Uterus (tissue), 4 donors: Measurements from ENCODE around the gene AQP3. TPM values are rescaled to one million over a fixed set of nuclear protein-coding genes. Genes with fewer than 3 reads are reported as not detected.

Experiments
- DNase-seq, 2 donors: peaks; one replicate each; pipeline ENCODE4 v3.0.0-alpha.2; 2019 to 2020
- H3K27ac ChIP-seq, 2 donors: fragments of 200-600 bp; sonication (generic); 1 replicate in 1 of 2; 2 replicates in 1 of 2; pipeline ENCODE4 v1.5.1; 2016 to 2018
- H3K27me3 ChIP-seq, 2 donors: fragments of 200-600 bp; sonication (generic); one replicate each; pipeline ENCODE4 v1.5.1; 2018 to 2019; ENCODE audit warnings: control low read depth in 1 of 2
- H3K36me3 ChIP-seq, 2 donors: fragments of 200-600 bp; sonication (generic); one replicate each; pipeline ENCODE4 v1.5.1; 2019; ENCODE audit warnings: control low read depth in 1 of 2
- H3K4me1 ChIP-seq, 2 donors: fragments of 200-600 bp; sonication (generic); one replicate each; pipeline ENCODE4 v1.5.1; 2018 to 2019; ENCODE audit warnings: control low read depth in 1 of 2
- H3K4me3 ChIP-seq, 2 donors: fragments of 200-600 bp; sonication (generic); 1 replicate in 1 of 2; 2 replicates in 1 of 2; pipeline ENCODE4 v1.5.1; 2018 to 2019; ENCODE audit warnings: mild to moderate bottlenecking in 1 of 2
- H3K9me3 ChIP-seq, 2 donors: fragments of 200-600 bp; sonication (generic); one replicate each; pipeline ENCODE4 v1.5.1; 2019; ENCODE audit warnings: control low read depth in 1 of 2
- POLR2A ChIP-seq, 2 donors: fragments of 450-650 bp; IDR thresholded peaks; one replicate each; pipeline ENCODE4 v1.6.1; 2016; ENCODE audit warnings: antibody characterized with exemption in 2 of 2, mild to moderate bottlenecking in 1 of 2, moderate library complexity in 1 of 2
- intact Hi-C: fragments of 100-400 bp; cut with DNase I; formaldehyde crosslinking; loops from one replicate; pipeline ENCODE4 v1.15.1; 2023; ENCODE audit warnings: low total_unique reads
- total RNA-seq, 4 donors: library from RNA; depleted of rRNA in 3 of 4; stranded (reverse); fragments of >200 nt in 3 of 4; gene quantifications; one replicate each; pipeline versions ENCODE4 v1.1.0 to v1.2.4, GENCODE V29; 2014 to 2023
- TF ChIP-seq, protein P1 (sequence below), 4 experiments: fragments of 200-600 bp in 2 of 4; fragments of 450-650 bp in 2 of 4; sonication (generic) in 2 of 4; IDR thresholded peaks; one replicate each; pipeline ENCODE4 v1.5.1; 2016 to 2019; ENCODE audit warnings: antibody characterized with exemption in 4 of 4, mild to moderate bottlenecking in 2 of 4, moderate library complexity in 1 of 4
- donor health status: DM: yes; HTN: yes; CAD: no.

AQP3 gene
- total RNA-seq, 4 donors from 2014 or later: 2.8 to 14.4 (median 5.8) TPM; not detected in 1

DNA sequence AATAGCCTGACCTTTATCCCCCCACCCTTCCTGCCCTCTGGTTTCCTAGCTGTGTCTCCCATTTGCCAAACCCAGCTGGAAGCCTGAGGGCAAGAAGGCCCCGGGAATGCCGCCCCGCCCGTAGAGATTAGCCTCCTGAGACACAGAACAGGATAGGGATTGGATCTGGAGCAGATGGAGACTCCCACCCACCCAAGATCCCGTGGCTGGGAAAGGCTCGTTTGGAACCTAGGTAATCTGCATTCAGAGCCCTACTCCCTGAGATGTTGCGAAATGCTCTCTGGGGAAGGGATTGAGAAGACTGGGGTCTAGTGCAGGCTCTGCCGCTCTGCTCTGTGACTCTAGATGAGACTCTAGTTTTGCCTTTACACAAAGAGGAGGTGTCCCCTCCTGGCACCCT is 10.9 kb downstream of the AQP3 start:
- TF ChIP-seq, protein P1, sequence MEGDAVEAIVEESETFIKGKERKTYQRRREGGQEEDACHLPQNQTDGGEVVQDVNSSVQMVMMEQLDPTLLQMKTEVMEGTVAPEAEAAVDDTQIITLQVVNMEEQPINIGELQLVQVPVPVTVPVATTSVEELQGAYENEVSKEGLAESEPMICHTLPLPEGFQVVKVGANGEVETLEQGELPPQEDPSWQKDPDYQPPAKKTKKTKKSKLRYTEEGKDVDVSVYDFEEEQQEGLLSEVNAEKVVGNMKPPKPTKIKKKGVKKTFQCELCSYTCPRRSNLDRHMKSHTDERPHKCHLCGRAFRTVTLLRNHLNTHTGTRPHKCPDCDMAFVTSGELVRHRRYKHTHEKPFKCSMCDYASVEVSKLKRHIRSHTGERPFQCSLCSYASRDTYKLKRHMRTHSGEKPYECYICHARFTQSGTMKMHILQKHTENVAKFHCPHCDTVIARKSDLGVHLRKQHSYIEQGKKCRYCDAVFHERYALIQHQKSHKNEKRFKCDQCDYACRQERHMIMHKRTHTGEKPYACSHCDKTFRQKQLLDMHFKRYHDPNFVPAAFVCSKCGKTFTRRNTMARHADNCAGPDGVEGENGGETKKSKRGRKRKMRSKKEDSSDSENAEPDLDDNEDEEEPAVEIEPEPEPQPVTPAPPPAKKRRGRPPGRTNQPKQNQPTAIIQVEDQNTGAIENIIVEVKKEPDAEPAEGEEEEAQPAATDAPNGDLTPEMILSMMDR (IDR thresholded peaks at IDR 0.05): no peak
- no peak for TF ChIP-seq POLR2A (IDR thresholded peaks at IDR 0.05)
- H3K4me3 ChIP-seq: no peak overlapping the region
- intact Hi-C loops: no loop called here
- H3K27ac ChIP-seq: no peak overlapping the region
- no peaks in the 10 kb centered on the region for H3K4me1 ChIP-seq
- DNase-seq: no peak
- no peaks in the 10 kb centered on the region for H3K27me3 ChIP-seq
- no peaks in the 10 kb centered on the region for H3K9me3 ChIP-seq
- H3K36me3 ChIP-seq: no peaks in the 10 kb centered on the region

DNA sequence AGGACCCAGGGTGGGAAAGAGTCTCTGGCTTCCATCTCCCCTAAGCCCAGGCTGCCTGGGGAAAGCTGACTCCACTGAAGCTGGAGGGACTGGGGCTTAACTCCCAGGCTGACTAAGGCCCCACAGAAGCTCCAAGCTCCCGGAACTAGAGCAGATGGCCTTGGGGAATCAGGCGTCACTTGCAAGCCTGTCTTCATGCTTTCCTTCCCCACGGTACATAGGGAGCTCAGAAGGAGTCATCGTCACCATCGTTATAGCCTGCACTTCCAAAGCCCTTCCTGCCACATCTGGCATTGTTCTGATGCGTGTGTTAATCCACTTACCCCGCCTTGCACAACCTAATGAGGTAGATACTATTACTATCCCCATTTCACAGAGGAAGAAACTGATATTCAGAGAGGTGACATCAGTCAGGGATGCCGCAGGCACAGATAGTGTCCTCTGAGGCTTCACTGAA is 11.5 kb downstream of the AQP3 start:
- intact Hi-C loops: no loop called here
- DNase-seq: no peak
- Histone ChIP-seq H3K27ac (no peak overlapping the region), H3K36me3 (no peaks in the 10 kb centered on the region), H3K4me1 (no peaks in the 10 kb centered on the region), H3K4me3 (no peak overlapping the region), H3K9me3 (no peaks in the 10 kb centered on the region), H3K27me3 (no peaks in the 10 kb centered on the region)
- TF ChIP-seq, protein P1 (IDR thresholded peaks at IDR 0.05): no peak
- TF ChIP-seq POLR2A (IDR thresholded peaks at IDR 0.05): no peak

DNA sequence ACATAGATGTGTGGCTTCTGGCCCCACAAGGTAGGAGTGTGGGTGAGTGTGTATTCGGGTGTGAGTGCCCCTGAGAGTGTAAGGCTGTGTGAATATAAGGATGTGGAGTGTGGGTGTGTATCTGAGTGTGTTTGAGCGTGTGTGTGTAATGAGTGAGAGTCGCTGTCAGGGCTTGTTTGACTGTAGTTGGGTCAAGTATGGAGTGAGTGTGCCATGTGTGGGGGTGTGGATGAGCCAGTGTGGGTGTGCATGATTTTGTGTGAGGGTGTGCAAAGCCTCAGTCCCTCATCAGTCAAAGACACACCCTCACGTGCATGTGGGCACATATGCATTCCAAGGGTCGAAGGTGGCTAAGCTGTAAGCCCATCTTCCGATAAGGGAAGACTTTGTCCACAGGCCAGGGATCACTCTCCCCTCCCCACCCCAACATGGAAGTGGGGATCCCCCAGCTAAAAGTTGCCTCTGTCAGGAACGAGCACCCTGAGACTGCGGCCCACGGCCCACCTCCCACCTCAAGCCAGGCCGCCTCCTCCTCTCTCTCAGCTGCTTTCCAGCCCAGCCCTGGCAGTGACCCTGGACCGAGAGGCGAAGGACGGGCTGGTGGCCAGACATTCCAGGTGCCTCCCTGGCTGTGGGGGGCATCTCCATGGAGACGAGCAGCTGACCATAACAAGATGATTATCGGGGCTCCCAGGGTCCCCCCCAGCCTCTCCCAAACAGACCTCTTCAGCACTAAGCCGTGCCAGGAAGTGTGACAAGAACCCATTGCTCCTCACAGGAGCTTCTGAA is 12.9 kb downstream of the AQP3 start:
- Histone ChIP-seq H3K27ac (no peak overlapping the region), H3K4me1 (no peaks in the 10 kb centered on the region), H3K4me3 (no peak overlapping the region), H3K9me3 (no peaks in the 10 kb centered on the region), H3K36me3 (no peaks in the 10 kb centered on the region), H3K27me3 (no peaks in the 10 kb centered on the region)
- no peak for DNase-seq
- no peak for TF ChIP-seq POLR2A (IDR thresholded peaks at IDR 0.05)
- TF ChIP-seq, protein P1 (IDR thresholded peaks at IDR 0.05): no peak
- intact Hi-C loops: no loop called here

DNA sequence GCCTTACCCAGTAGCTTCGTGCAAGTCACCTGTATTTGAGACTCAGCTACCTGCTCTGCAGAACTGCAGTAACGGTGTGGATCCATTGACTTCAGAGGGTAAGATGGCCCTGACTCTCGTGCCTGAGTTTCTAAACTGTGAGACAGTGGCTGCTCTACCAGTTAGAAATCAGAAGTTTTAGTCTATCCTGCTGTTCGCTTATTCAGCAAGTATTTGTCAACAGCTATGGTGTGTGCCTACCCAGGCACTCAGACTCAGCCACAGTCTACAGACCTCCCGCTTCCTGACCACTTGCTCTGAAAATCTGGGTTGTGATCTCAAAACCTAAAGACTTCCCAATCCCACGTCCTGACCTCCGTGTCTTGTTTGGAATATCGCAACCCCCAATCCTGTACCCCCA is 13.5 kb downstream of the AQP3 start:
- Histone ChIP-seq H3K27me3 (no peaks in the 10 kb centered on the region), H3K36me3 (no peaks in the 10 kb centered on the region), H3K27ac (no peak overlapping the region), H3K4me1 (no peaks in the 10 kb centered on the region), H3K9me3 (no peaks in the 10 kb centered on the region), H3K4me3 (no peak overlapping the region)
- no peak for TF ChIP-seq POLR2A (IDR thresholded peaks at IDR 0.05)
- TF ChIP-seq, protein P1 (IDR thresholded peaks at IDR 0.05): no peak
- DNase-seq: no peak
- intact Hi-C loops: no loop called here

DNA sequence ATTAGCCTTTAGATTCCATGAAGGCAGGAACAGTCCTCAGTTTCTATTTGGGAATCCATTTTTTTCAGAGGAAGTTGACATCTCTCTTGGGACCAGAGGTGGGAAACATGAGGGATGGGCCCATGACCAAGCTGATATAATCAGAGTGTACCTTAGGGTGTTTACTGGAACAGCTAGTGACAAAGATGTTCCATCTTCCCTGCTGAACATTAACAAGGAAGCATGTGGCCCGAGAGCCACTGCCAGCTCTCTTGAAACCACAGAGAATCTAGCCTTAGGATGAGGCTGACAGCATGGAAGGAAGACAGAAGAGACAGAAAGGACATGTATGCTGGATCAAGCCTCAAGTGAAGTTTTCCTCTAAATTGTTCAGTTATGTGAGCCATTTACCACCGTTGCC is 16.0 kb downstream of the AQP3 start:
- TF ChIP-seq, protein P1 (IDR thresholded peaks at IDR 0.05): no peak
- no peak for TF ChIP-seq POLR2A (IDR thresholded peaks at IDR 0.05)
- no peak overlapping the region for H3K4me3 ChIP-seq
- H3K36me3 ChIP-seq: no peaks in the 10 kb centered on the region
- no peaks in the 10 kb centered on the region for H3K9me3 ChIP-seq
- DNase-seq: no peak
- no peaks in the 10 kb centered on the region for H3K4me1 ChIP-seq
- intact Hi-C loops: no loop called here
- no peak overlapping the region for H3K27ac ChIP-seq
- H3K27me3 ChIP-seq: no peaks in the 10 kb centered on the region
